ENCODE measurements around the gene IMP3. TPM values are rescaled to one million over a fixed set of nuclear protein-coding genes. Genes with fewer than 3 reads are reported as not detected.
"Not testable (repeated sequence)": the region's sequence is repeated elsewhere in the genome, so short reads cannot be mapped to it uniquely, and the experiment has no call there.

Gene IMP3
- total RNA-seq, 1 experiment from 2014 or later = 84.5 TPM

GRCh38 chr15:75685195-75685594 is 45.2 kb upstream of the IMP3 start:
- H3K27me3 ChIP-seq (replicated peaks; ENCODE audit: insufficient read depth, low read depth, low read length, poor library complexity) = no peaks in the 10 kb centered on the region
- intact Hi-C loops (cut with micrococcal nuclease; ENCODE audit: unreplicated experiment) = no loop called here
- DNase-seq (ENCODE audit: low spot score) = no peak
- H3K36me3 ChIP-seq (ENCODE audit: insufficient read depth, low read length, poor library complexity, severe bottlenecking) = no peaks in the 10 kb centered on the region
- no peak for TF ChIP-seq EZH2 (IDR thresholded peaks at IDR 0.05; ENCODE audit: borderline replicate concordance, low read depth, low read length, poor library complexity, severe bottlenecking)
- no peak for TF ChIP-seq CTCF (conservative IDR thresholded peaks at IDR 0.05; ENCODE audit: low read depth, low read length)
- H3K4me3 ChIP-seq (ENCODE audit: low read depth, low read length, poor library complexity, severe bottlenecking) = no peak overlapping the region
- CTCF ChIA-PET = interaction anchor here (1.0 kb wide), 1 partner anchor 317 kb away, joined by 4 read pairs; the partner anchor contains the start of gene MAN2C1
- BruUV-seq (replicated peaks) = no TSS peak
- no peaks in the 10 kb centered on the region for H3K9me3 ChIP-seq (ENCODE audit: low read depth, low read length, poor library complexity, severe bottlenecking)
- POLR2A ChIA-PET (ENCODE audit: low non-redundant PET) = no interaction called here
- no peaks in the 10 kb centered on the region for H3K4me1 ChIP-seq (ENCODE audit: insufficient read depth, low read length, poor library complexity, severe bottlenecking)
- H3K27ac ChIP-seq (ENCODE audit: low read depth, low read length, poor library complexity, severe bottlenecking) = no peak overlapping the region

- no TSS peak for BruUV-seq (replicated peaks)
- no peak overlapping the region for H3K4me3 ChIP-seq (ENCODE audit: low read depth, low read length, poor library complexity, severe bottlenecking)
- intact Hi-C loops (cut with micrococcal nuclease; ENCODE audit: unreplicated experiment) = no loop called here
- no peaks in the 10 kb centered on the region for H3K36me3 ChIP-seq (ENCODE audit: insufficient read depth, low read length, poor library complexity, severe bottlenecking)
- ChIA-PET CTCF (interaction anchor here (0.9 to 1.1 kb wide), 3 partner anchors 117 to 317 kb away, joined by 4 to 7 read pairs (median 4); partner anchors contain the start of gene MAN2C1), POLR2A (ENCODE audit: low non-redundant PET) (no interaction called here)
- no peak for DNase-seq (ENCODE audit: low spot score)
- no peaks in the 10 kb centered on the region for H3K9me3 ChIP-seq (ENCODE audit: low read depth, low read length, poor library complexity, severe bottlenecking)
- no peak for TF ChIP-seq CTCF (conservative IDR thresholded peaks at IDR 0.05; ENCODE audit: low read depth, low read length)
- TF ChIP-seq EZH2 (IDR thresholded peaks at IDR 0.05; ENCODE audit: borderline replicate concordance, low read depth, low read length, poor library complexity, severe bottlenecking) = no peak
- no peak overlapping the region for H3K27ac ChIP-seq (ENCODE audit: low read depth, low read length, poor library complexity, severe bottlenecking)
- H3K4me1 ChIP-seq (ENCODE audit: insufficient read depth, low read length, poor library complexity, severe bottlenecking) = no peaks in the 10 kb centered on the region
- no peaks in the 10 kb centered on the region for H3K27me3 ChIP-seq (replicated peaks; ENCODE audit: insufficient read depth, low read depth, low read length, poor library complexity)
These were observed 44.6 kb upstream of the IMP3 start for GRCh38 chr15:75684648-75685047.

GRCh38 chr15:75683646-75684312 is 43.8 kb upstream of the IMP3 start:
- POLR2A ChIA-PET (ENCODE audit: low non-redundant PET); H3K27me3 ChIP-seq (replicated peaks; ENCODE audit: insufficient read depth, low read depth, low read length, poor library complexity); H3K36me3 ChIP-seq (ENCODE audit: insufficient read depth, low read length, poor library complexity, severe bottlenecking); BruUV-seq (replicated peaks); H3K4me3 ChIP-seq (ENCODE audit: low read depth, low read length, poor library complexity, severe bottlenecking); H3K4me1 ChIP-seq (ENCODE audit: insufficient read depth, low read length, poor library complexity, severe bottlenecking); H3K27ac ChIP-seq (ENCODE audit: low read depth, low read length, poor library complexity, severe bottlenecking); H3K9me3 ChIP-seq (ENCODE audit: low read depth, low read length, poor library complexity, severe bottlenecking): not testable (repeated sequence)
- intact Hi-C loops (cut with micrococcal nuclease; ENCODE audit: unreplicated experiment) = loop anchor here (1.0 kb wide), 2 partner anchors 315 to 654 kb away; partner anchors contain the start of gene MAN2C1
- peak; percentile 77 for TF ChIP-seq CTCF (conservative IDR thresholded peaks at IDR 0.05; ENCODE audit: low read depth, low read length)
- CTCF ChIA-PET = interaction anchor here (0.6 to 1.1 kb wide), 5 partner anchors 45 to 654 kb away, joined by 4 to 8 read pairs (median 6); partner anchors contain the start of gene MAN2C1
- DNase-seq (ENCODE audit: low spot score) = peak; percentile 86
